T-helper 2 cell treated with Interferon-gamma antibody and Interleukin-4, amounts not matched to agents 100 ng/mL and 5 ng/mL, for 36 hours (primary cell): ENCODE results near the gene DCK. TPM values are rescaled to one million over a fixed set of nuclear protein-coding genes. Genes with fewer than 3 reads are reported as not detected.
"Not testable (repeated sequence)": the region's sequence is repeated elsewhere in the genome, so short reads cannot be mapped to it uniquely, and the experiment has no call there.

Experiments
- intact Hi-C: fragments of 100-400 bp; cut with micrococcal nuclease; formaldehyde crosslinking; loops from one replicate; pipeline ENCODE4 v1.15.1; 2023
- total RNA-seq: library from RNA; stranded (reverse); gene quantifications from 2 replicates; pipeline ENCODE4 v1.2.3, GENCODE V29; 2022

Gene DCK
- total RNA-seq, 1 donor from 2014 or later, result 70.8 TPM

- intact Hi-C loops, result no loop called here
Measured at GRCh38 chr4:70997546-70997945, 4.1 kb downstream of the DCK start.

- intact Hi-C loops, result loop anchor here (5.0 kb wide), 1 partner anchor 188 kb away; no protein-coding TSS in a partner anchor
Measured at GRCh38 chr4:70999639-71000038, 6.2 kb downstream of the DCK start.

- intact Hi-C loops, result loop anchor here (5.0 kb wide), 1 partner anchor 186 kb away; no protein-coding TSS in a partner anchor
Measured at GRCh38 chr4:71001363-71001762, 7.9 kb downstream of the DCK start.

GRCh38 chr4:71004281-71004851, 10.9 kb downstream of the DCK start:
- intact Hi-C loops, result loop anchor here (5.0 kb wide), 1 partner anchor 183 kb away; no protein-coding TSS in a partner anchor

- intact Hi-C loops, result not testable (repeated sequence)
Measured at GRCh38 chr4:71005025-71005424, 11.6 kb downstream of the DCK start.

- intact Hi-C loops, result loop anchor here (1.0 to 2.0 kb wide), 2 partner anchors 13 to 104 kb away; partner anchors contain the start of genes DCK and MOB1B
Measured at GRCh38 chr4:71006203-71006907, 12.9 kb downstream of the DCK start.

GRCh38 chr4:71008196-71008595, 14.7 kb downstream of the DCK start:
- intact Hi-C loops, result no loop called here

GRCh38 chr4:71009086-71009485, 15.6 kb downstream of the DCK start:
- intact Hi-C loops, result no loop called here

- intact Hi-C loops, result no loop called here
Measured at GRCh38 chr4:71009890-71010588, 16.6 kb downstream of the DCK start.

GRCh38 chr4:71011451-71011850, 18.0 kb downstream of the DCK start:
- intact Hi-C loops, result no loop called here

- intact Hi-C loops, result not testable (repeated sequence)
Measured at GRCh38 chr4:71017391-71017790, 23.9 kb downstream of the DCK start.

GRCh38 chr4:71020611-71021010, 27.2 kb downstream of the DCK start:
- intact Hi-C loops, result no loop called here

- intact Hi-C loops, result no loop called here
Measured at GRCh38 chr4:71025654-71026053, 32.2 kb downstream of the DCK start.

GRCh38 chr4:71026086-71026485, 32.6 kb downstream of the DCK start:
- intact Hi-C loops, result no loop called here

- intact Hi-C loops, result no loop called here
Measured at GRCh38 chr4:71027611-71028010, 34.2 kb downstream of the DCK start.

GRCh38 chr4:71029504-71029903, 36.1 kb downstream of the DCK start:
- intact Hi-C loops, result no loop called here

GRCh38 chr4:71032106-71032505, 38.7 kb downstream of the DCK start:
- intact Hi-C loops, result not testable (repeated sequence)

GRCh38 chr4:71045256-71045655, 51.8 kb downstream of the DCK start:
- intact Hi-C loops, result no loop called here

- intact Hi-C loops, result no loop called here
Measured at GRCh38 chr4:71049395-71049794, 55.9 kb downstream of the DCK start.

GRCh38 chr4:71050809-71051208, 57.4 kb downstream of the DCK start:
- intact Hi-C loops, result no loop called here

GRCh38 chr4:71052034-71052433, 58.6 kb downstream of the DCK start:
- intact Hi-C loops, result no loop called here

- intact Hi-C loops, result no loop called here
Measured at GRCh38 chr4:71052716-71053115, 59.3 kb downstream of the DCK start.
